Kidney (tissue), 14 donors: ENCODE results near the gene WFS1. TPM values are rescaled to one million over a fixed set of nuclear protein-coding genes. Genes with fewer than 3 reads are reported as not detected.
A peak's percentile ranks its signal among the peaks of the same experiment; 100 is the strongest.

ENCODE experiments used
- DNase-seq, 5 donors: peaks; one replicate each; pipeline ENCODE4 v3.0.0-alpha.2; 2013 to 2020
- FAIRE-seq: peaks from 2 replicates; lab custom pipeline; 2012; peaks lifted over from hg19 to GRCh38; lab: Jason Lieb, UNC
- H3K27ac ChIP-seq, 2 donors: one replicate each; pipeline ENCODE4 v1.7.0; 2013; ENCODE audit warnings: low read depth in 2 of 2, low read length in 2 of 2, inconsistent platforms in 1 of 2
- H3K27me3 ChIP-seq: one replicate; pipeline ENCODE4 v1.7.1; 2013; ENCODE audit warnings: low read length, inconsistent platforms; ENCODE audit not compliant: control insufficient read depth, insufficient read depth
- H3K36me3 ChIP-seq, 3 donors: one replicate each; pipeline versions ENCODE4 v1.7.0 to v1.7.1; 2013; ENCODE audit warnings: low read length in 3 of 3, control low read depth in 1 of 3, inconsistent platforms in 1 of 3; ENCODE audit not compliant: insufficient read depth in 3 of 3, control insufficient read depth in 2 of 3
- H3K4me1 ChIP-seq, 3 donors: one replicate each; pipeline versions ENCODE4 v1.7.0 to v1.7.1; 2013; ENCODE audit warnings: low read length in 3 of 3, inconsistent platforms in 1 of 3, low read depth in 1 of 3; ENCODE audit not compliant: control insufficient read depth in 2 of 3, insufficient read depth in 2 of 3
- H3K4me3 ChIP-seq, 3 donors: one replicate each; pipeline versions ENCODE4 v1.7.0 to v1.8.1; 2013; ENCODE audit warnings: low read length in 3 of 3, control low read depth in 1 of 3, inconsistent platforms in 1 of 3
- H3K9ac ChIP-seq, 3 donors: one replicate each; pipeline versions ENCODE4 v1.7.0 to v1.7.1; 2013; ENCODE audit warnings: low read length in 3 of 3, control low read depth in 1 of 3, inconsistent platforms in 1 of 3
- H3K9me3 ChIP-seq, 3 donors: one replicate each; pipeline versions ENCODE4 v1.7.0 to v1.7.1; 2013; ENCODE audit warnings: low read length in 3 of 3, control low read depth in 1 of 3, inconsistent platforms in 1 of 3; ENCODE audit not compliant: control insufficient read depth in 2 of 3, insufficient read depth in 1 of 3
- CTCF ChIP-seq: IDR thresholded peaks from 3 replicates; pipeline ENCODE4 v1.5.1; 2012; ENCODE audit warnings: mild to moderate bottlenecking, moderate library complexity, borderline replicate concordance; ENCODE audit not compliant: insufficient read depth; ENCODE audit errors: extremely low read depth
- intact Hi-C: fragments of 100-400 bp; cut with DNase I; formaldehyde crosslinking; loops from one replicate; pipeline ENCODE4 v1.11.1; 2022
- polyA plus RNA-seq: library from polyadenylated mRNA; stranded (reverse); fragments of 350-450 nt; fragmentation: Illumina TruSeq; extraction: RNeasy Lipid Tissue Mini Kit (QIAGEN cat#74804); gene quantifications from one replicate; pipeline ENCODE4 v1.2.3, GENCODE V29; 2014; ENCODE audit warnings: low read depth, low replicate concordance; ENCODE audit not compliant: insufficient read depth
- total RNA-seq: library from RNA; stranded (reverse); fragmentation: NEBNext Ultra II Directional; extraction: Animal tissue kit (Norgen Biotek cat#: 25700); gene quantifications from one replicate; pipeline ENCODE4 v1.2.1, GENCODE V29; 2021
- donor health status: control.
- donor health status: control.
- donor health status: control.
- donor health status: control.
- donor health status: control.
- donor health status: DM: yes; HTN: yes; CAD: no.
- donor health status: Normal renal cell carcinoma (clear cell type).

The WFS1 gene
- total and polyA plus RNA-seq, 2 donors from 2014 or later = 20.8 to 31.4 TPM

GRCh38 chr4:6324461-6324998 is 54.9 kb downstream of the WFS1 start:
- no peaks in the 10 kb centered on the region for H3K4me1 ChIP-seq
- H3K27ac ChIP-seq = no peak overlapping the region
- intact Hi-C loops = no loop called here
- H3K36me3 ChIP-seq = no peaks in the 10 kb centered on the region
- no peaks in the 10 kb centered on the region for H3K27me3 ChIP-seq
- H3K4me3 ChIP-seq = no peak overlapping the region
- no peak overlapping the region for H3K9ac ChIP-seq
- FAIRE-seq = no peak
- peaks cover 0 to 5% (median 0%) of the 10 kb centered on the region in 3 donors for H3K9me3 ChIP-seq
- DNase-seq = peak in 1 of 5 donors; percentile 27
- TF ChIP-seq CTCF = no peak

- Histone ChIP-seq H3K4me1 (no peaks in the 10 kb centered on the region), H3K4me3 (no peak overlapping the region), H3K36me3 (no peaks in the 10 kb centered on the region), H3K9ac (peak overlapping the region in 1 of 3 donors; percentile 7), H3K9me3 (peaks cover 0 to 2% (median 0%) of the 10 kb centered on the region in 3 donors), H3K27me3 (no peaks in the 10 kb centered on the region), H3K27ac (peak overlapping the region; percentile 43 to 45)
- TF ChIP-seq CTCF = no peak
- DNase-seq (peak in 4 of 5 donors; percentile 27 to 84 (median 51)), FAIRE-seq (no peak)
- intact Hi-C loops = loop anchor here (5.0 kb wide), 1 partner anchor 73 kb away; no protein-coding TSS in a partner anchor
Measured at GRCh38 chr4:6324999-6325787, 55.5 kb downstream of the WFS1 start.

GRCh38 chr4:6325788-6326290 is 56.2 kb downstream of the WFS1 start:
- intact Hi-C loops = loop anchor here (5.0 kb wide), 1 partner anchor 74 kb away; no protein-coding TSS in a partner anchor
- FAIRE-seq (no peak), DNase-seq (no peak)
- Histone ChIP-seq H3K4me1 (no peaks in the 10 kb centered on the region), H3K27me3 (no peaks in the 10 kb centered on the region), H3K27ac (peak overlapping the region in 1 of 2 donors; percentile 45), H3K9ac (no peak overlapping the region), H3K4me3 (no peak overlapping the region), H3K9me3 (no peaks in the 10 kb centered on the region), H3K36me3 (no peaks in the 10 kb centered on the region)
- TF ChIP-seq CTCF = no peak
